Nephron (organoid): ENCODE data around the gene CLIP3.

Experiments
- H3K27ac Mint-ChIP-seq, 3 experiments: 2 replicates each; pipeline ENCODE4 v1.8.0; 2020; ENCODE audit warnings: mixed read lengths in 3 of 3, mild to moderate bottlenecking in 2 of 3, moderate library complexity in 1 of 3
- H3K27me3 Mint-ChIP-seq: 2 replicates; pipeline ENCODE4 v1.8.0; 2021; ENCODE audit warnings: low read depth, mild to moderate bottlenecking, moderate library complexity, mixed read lengths
- H3K36me3 Mint-ChIP-seq: 2 replicates; pipeline ENCODE4 v1.8.0; 2020; ENCODE audit warnings: low read depth, mixed read lengths
- H3K4me1 Mint-ChIP-seq: 2 replicates; pipeline ENCODE4 v1.8.0; 2020; ENCODE audit warnings: mixed read lengths
- H3K4me3 Mint-ChIP-seq, 3 experiments: 2 replicates each; pipeline ENCODE4 v1.8.0; 2020; ENCODE audit warnings: mild to moderate bottlenecking in 3 of 3, mixed read lengths in 3 of 3, moderate library complexity in 2 of 3
- H3K9me3 Mint-ChIP-seq: 2 replicates; pipeline ENCODE4 v1.8.0; 2020; ENCODE audit warnings: mixed read lengths
- CTCF ChIP-seq, 3 experiments: fragments of 200-600 bp; sonication (generic); IDR thresholded peaks; one replicate each; pipeline ENCODE4 v1.5.0; 2021; ENCODE audit warnings: antibody characterized with exemption in 3 of 3; ENCODE audit not compliant: unreplicated experiment in 3 of 3

The CLIP3 gene

GRCh38 chr19:36026091-36026876, 6.4 kb downstream of the CLIP3 start:
- H3K27ac Mint-ChIP-seq = no peak overlapping the region
- no peak for TF ChIP-seq CTCF (IDR thresholded peaks at IDR 0.05; ENCODE audit: unreplicated experiment in 3 of 3)
- peaks cover 40% of the 10 kb centered on the region for H3K36me3 Mint-ChIP-seq
- no peaks in the 10 kb centered on the region for H3K9me3 Mint-ChIP-seq
- no peaks in the 10 kb centered on the region for H3K27me3 Mint-ChIP-seq
- no peak overlapping the region for H3K4me3 Mint-ChIP-seq
- peaks cover 13% of the 10 kb centered on the region for H3K4me1 Mint-ChIP-seq

DNA sequence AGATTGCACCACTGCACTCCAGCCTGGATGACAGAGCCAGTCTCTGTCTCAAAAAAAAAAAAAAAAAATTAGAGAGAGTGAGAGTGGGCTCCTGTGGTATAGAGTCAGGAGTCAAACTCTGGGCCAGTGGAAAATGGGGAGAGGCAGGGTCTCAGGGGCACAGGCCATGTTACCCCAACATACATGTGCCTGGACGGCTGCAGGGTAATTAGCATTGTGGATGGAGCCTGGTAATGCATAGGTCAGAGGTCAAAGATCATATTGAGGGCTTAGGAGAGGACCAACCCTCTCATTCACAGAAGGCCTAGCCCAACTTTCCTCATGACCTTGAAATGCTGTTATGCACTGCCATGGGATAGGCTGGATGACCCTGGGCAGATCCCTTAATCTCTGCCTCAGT, 7.1 kb downstream of the CLIP3 start:
- Mint-ChIP-seq H3K4me3 (no peak overlapping the region), H3K4me1 (peaks cover 8% of the 10 kb centered on the region), H3K36me3 (peaks cover 44% of the 10 kb centered on the region), H3K9me3 (no peaks in the 10 kb centered on the region), H3K27ac (no peak overlapping the region), H3K27me3 (no peaks in the 10 kb centered on the region)
- TF ChIP-seq CTCF (IDR thresholded peaks at IDR 0.05; ENCODE audit: unreplicated experiment in 3 of 3) = no peak

GRCh38 chr19:36023432-36023831, 9.2 kb downstream of the CLIP3 start:
- no peak for TF ChIP-seq CTCF (IDR thresholded peaks at IDR 0.05; ENCODE audit: unreplicated experiment in 3 of 3)
- H3K27me3 Mint-ChIP-seq = no peaks in the 10 kb centered on the region
- H3K36me3 Mint-ChIP-seq = peaks cover 43% of the 10 kb centered on the region

GRCh38 chr19:36019061-36019670, 13.5 kb downstream of the CLIP3 start:
- H3K36me3 Mint-ChIP-seq = peaks cover 51% of the 10 kb centered on the region
- no peak overlapping the region for H3K4me3 Mint-ChIP-seq
- no peak for TF ChIP-seq CTCF (IDR thresholded peaks at IDR 0.05; ENCODE audit: unreplicated experiment in 3 of 3)
- peaks cover 7% of the 10 kb centered on the region for H3K4me1 Mint-ChIP-seq
- H3K27me3 Mint-ChIP-seq = no peaks in the 10 kb centered on the region
- H3K9me3 Mint-ChIP-seq = no peaks in the 10 kb centered on the region
- H3K27ac Mint-ChIP-seq = no peak overlapping the region

More at GRCh38 chr19:36023432-36023831, 9.2 kb downstream of the CLIP3 start:
- no peak overlapping the region for H3K27ac Mint-ChIP-seq
- H3K9me3 Mint-ChIP-seq = no peaks in the 10 kb centered on the region
- H3K4me3 Mint-ChIP-seq = no peak overlapping the region
- H3K4me1 Mint-ChIP-seq = no peaks in the 10 kb centered on the region

- Mint-ChIP-seq H3K9me3 (no peaks in the 10 kb centered on the region), H3K4me1 (peaks cover 22% of the 10 kb centered on the region), H3K27me3 (peaks cover 7% of the 10 kb centered on the region), H3K36me3 (peaks cover 32% of the 10 kb centered on the region), H3K27ac (peak within 1 kb of the TSS; percentile 10 to 89 (median 43)), H3K4me3 (peak within 1 kb of the TSS; percentile 94 to 96 (median 95))
- TF ChIP-seq CTCF (IDR thresholded peaks at IDR 0.05; ENCODE audit: unreplicated experiment in 3 of 3) = no peak
These were observed 18.4 kb downstream of the CLIP3 start, which contains the start of gene ALKBH6 for GRCh38 chr19:36014012-36014924. ALKBH6 (minus strand) TSS chr19:36014213; CDS start chr19:36013397, 816 bp downstream.
